HG02870 (cell line): ENCODE results near the gene KIAA0232.
"Not testable (repeated sequence)": the region's sequence is repeated elsewhere in the genome, so short reads cannot be mapped to it uniquely, and the experiment has no call there.

Experiments used
- ATAC-seq: cut with Tn5 transposase; IDR thresholded peaks from one replicate; pipeline ENCODE4 v1.9.1; 2021; ENCODE audit warnings: mild to moderate bottlenecking, moderate library complexity; ENCODE audit not compliant: unreplicated experiment

Gene KIAA0232

DNA sequence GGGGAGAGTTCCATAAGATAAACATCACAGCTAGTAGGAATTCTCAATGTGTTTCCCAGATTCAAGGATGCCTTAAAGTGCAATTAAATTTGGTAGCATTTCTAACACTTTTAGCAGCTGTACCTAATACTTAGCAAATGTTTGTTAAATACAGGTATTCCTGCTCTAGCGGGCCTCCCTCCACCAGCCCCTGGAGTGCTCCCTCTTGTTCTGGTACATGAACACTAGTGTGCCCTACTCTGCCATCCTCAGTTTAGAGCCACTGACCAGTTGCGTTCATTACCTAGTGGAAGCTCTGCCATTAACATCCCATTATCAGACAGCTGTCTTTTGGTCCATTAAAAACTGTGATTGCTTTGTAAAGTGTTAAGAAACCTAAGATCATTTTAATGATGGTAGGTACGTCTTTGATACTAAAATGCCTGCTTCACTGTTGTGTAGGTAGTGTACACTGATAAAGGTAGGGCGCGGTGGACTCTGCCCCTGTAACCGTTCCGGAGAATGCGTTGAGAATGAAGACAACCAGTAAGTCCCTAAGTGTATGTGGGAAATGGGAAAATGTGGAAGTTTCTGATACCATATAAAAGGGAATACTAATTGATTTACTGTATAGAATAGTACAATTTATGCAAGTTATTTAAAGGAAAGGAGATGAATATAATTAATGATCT lies 21.7 kb downstream of the KIAA0232 start:
- no peak for ATAC-seq

DNA sequence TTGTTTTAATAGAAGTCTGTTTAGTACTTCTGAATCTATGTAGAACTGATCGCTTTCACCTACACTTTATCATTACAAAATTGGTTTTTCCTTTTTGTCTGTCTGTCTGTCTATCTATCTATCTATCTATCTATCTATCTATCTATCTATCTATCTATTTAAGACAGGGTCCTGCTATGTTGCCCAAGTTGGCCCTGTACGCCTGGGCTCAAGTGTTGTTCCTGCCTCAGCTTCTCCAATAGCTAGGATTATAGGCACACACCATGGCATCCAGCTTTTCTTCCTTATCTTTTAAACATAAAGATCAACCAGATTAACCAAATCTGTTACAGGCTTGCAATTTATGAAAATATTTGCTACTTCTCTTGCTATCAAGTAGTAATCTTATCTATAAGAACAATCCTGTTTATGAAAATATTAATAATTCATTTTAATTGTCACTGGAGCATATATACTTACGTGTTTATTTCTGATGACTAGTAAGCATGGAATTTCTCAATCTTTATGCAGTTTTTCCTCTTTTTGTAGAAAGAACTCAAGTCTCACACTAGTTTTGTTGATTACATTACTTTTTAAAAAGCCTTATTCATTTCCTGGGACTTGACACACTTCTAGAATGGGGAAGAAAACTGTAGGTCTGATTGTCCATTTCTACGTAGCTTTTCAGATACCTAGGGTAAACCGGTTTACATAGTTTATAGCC lies 24.5 kb downstream of the KIAA0232 start:
- ATAC-seq = no peak

DNA sequence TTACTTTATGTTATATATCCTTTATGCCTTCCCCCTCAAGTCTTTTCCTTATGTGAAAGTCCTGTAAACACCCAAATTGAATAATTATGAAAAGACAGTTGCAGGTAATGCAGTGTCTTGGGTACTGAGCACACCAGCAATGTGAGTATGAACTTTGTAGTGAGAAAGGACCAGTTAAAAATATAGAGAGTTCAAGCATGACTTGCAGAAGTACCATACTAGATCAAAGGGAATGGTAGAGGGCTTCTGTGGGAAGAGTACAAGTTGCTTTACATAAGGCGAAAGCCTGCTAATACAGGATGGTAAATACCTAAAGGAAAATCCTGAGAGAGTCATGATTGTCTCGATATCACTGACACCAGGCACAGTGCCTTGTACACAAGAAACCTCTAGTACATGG lies 25.7 kb downstream of the KIAA0232 start:
- no peak for ATAC-seq

DNA sequence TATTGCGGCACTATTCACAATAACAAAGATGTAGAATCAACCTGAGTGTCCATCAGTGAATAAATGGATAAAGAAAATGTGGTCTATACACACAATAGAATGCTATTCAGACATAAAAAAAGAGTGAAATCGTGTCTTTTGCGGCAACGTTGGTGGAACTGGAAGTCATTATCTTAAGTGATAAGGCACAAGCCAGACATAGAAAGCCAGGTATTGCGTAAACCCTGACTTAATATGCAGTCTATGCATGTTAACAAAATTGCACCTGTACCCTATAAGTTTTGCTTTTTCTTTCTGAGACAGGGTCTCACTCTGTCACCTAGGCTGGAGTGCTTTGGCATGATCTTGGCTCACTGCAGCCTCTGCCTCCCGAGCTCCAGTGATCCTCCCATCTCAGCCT lies 28.6 kb downstream of the KIAA0232 start:
- no peak for ATAC-seq

GRCh38 chr4:6812766-6813165 lies 30.2 kb downstream of the KIAA0232 start:
- no peak for ATAC-seq

DNA sequence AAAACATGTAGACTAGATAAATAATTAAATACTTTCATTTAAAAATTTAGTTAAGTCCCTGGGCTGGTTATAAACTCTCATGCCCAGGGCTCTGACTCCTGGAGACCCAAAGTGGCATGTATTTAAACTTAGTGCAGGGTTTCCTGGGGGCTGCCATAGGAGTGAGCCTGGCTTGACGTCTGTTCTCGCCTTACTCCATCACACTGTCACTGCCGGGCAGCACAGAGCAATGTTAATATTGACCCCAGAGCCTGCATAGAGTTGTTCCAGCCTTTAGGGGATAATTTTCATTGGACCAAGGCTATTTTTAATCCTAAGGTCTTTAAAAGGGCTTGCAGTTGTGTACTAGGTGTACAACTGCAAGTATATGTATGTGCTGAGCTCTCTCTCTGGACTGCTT lies 31.2 kb downstream of the KIAA0232 start:
- no peak for ATAC-seq

- no peak for ATAC-seq
Observed at GRCh38 chr4:6815029-6815836, 32.7 kb downstream of the KIAA0232 start.

DNA sequence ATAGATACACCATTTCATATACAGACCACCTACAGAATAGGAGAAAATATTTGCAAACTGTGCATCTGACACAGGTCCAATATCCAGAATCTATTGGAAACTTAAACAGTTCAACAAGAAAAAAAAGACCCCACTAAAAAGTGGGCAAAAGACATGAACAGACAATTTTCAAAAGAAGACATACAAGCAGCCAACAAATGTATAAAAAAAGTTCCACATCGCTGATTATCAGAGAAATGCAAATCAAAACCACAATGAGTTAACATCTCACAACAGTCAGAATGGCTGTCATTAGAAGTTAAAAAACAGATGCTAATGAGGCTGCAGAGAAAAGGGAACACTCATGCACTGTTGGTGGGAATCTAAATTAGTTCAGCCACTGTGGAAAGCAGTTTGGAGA lies 36.8 kb downstream of the KIAA0232 start:
- ATAC-seq = no peak

- no peak for ATAC-seq
Observed at GRCh38 chr4:6820695-6821094, 38.2 kb downstream of the KIAA0232 start.

GRCh38 chr4:6824071-6824470 lies 41.5 kb downstream of the KIAA0232 start:
- no peak for ATAC-seq

DNA sequence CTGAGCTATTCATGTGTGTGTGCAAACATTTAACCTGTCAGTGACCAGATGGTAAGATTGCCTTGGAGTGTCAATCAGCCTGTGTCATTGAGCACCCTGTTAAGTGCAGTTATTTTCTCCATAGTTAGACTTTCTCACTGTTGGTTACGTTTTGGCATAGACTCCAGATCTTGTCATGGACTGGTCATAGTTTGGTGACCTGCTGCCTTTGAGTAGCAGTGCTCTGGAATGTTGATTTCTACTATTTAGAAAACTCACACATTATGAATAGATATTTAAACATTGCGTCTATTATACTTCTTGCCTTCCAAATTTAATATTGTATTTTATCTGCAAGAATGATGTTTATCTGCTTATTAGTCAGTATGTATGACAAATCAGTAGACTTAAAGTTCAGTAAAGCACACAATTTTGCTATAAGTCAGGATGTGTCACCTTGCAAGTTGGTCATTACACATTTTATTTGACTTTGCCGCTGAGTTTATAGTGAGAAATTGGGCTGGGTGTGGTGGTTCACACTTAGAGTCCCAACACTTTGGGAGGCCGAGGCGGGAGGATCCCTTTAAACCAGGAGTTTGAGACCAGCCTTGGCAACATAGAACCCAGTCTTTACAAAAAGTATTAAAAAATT lies 42.4 kb downstream of the KIAA0232 start:
- no peak for ATAC-seq

GRCh38 chr4:6825403-6825802 lies 42.9 kb downstream of the KIAA0232 start:
- ATAC-seq = no peak

DNA sequence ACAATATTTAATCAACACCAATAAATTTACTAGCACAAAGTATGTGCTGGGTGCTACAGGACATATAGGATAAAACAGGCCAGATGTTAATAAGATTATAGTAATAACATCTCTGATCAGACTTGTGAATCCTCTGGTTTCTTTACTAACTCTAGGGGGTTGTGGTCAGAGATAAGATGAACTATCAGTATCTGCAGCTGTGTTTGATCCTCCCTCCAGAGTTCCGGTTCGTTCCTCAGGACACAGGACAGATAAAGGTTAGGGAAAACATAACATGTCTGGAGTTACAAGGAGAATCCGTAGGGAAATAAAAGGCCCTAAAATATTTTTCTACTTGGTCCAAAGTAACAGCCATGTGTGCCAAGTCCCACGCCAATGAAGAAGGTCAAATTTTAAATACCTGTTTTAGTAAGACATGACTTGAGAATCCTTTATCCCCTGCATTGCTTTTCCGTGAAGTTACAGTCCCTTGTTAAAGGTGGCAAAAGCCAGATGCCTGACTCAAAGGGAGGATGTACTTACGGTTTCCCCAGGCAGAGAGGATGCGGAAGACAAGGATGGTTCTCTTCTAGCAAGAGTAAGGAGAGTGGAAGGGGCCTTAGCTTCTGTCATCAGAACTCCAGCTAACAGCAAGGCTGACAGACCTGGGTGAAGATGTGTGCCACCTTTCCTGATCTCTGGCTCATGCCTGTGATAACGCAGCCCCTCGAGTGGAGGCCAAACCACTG lies 44.4 kb downstream of the KIAA0232 start:
- no peak for ATAC-seq

DNA sequence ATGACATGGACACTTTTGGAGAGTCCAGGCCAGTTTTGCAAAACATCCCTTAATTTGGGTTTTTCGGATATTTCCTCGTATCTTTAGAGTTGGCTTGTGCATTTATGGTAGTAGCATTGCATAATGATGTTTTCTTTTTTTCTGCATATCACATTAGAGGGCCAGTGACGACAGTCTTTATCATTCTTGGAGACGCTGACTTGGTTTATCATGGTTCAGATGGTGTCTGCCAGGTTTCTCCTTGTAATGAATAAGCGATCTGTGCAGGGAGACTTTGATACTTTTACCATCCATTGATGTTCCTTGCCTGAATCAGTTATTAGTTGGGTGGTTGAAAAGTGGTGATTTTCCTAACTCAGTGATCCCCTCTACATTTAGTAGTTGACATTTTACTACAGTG lies 46.6 kb downstream of the KIAA0232 start:
- ATAC-seq = no peak

DNA sequence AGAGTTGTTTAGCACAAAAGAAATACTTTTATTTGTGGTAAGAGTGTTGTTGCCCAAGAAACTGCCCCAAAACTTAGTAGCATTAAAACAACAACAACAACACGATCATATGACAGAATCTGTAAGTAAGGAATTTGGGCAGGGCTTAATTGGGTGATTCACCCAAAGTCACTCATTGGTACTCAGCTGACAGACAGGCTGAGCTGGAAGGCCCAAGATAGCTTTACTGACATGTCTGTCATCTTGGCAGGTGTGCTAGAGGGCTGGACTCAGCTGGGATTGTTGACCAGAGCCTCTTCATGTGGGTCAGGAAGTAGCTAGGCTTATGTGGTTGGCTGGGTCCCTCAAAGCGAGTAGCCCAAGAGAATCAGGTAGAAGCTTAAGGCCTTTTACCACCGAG lies 52.3 kb downstream of the KIAA0232 start:
- no peak for ATAC-seq

- ATAC-seq = not testable (repeated sequence)
Observed at GRCh38 chr4:6835616-6836015, 53.1 kb downstream of the KIAA0232 start.

GRCh38 chr4:6837106-6837505 lies 54.6 kb downstream of the KIAA0232 start:
- ATAC-seq = not testable (repeated sequence)

DNA sequence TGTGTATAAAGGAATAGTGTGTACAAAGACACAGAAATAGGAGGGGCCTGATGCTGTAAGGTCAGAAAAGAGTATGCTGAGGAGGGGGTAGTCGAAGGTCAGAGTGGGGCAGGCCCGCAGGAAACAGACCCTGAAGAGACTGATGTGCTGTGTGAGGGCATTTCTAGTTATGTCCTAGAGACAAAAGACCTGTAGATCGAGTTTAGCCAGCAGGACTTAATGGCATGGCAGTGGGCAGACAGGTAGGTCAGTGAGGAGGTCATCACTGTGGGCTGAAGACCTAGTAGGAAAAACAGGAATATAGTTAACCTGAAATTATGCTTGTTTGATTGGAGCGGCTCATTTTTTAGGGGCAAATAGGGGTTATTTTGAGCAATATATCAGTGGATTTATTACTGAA lies 57.1 kb downstream of the KIAA0232 start:
- no peak for ATAC-seq

GRCh38 chr4:6840062-6840976 lies 57.8 kb downstream of the KIAA0232 start:
- no peak for ATAC-seq

GRCh38 chr4:6845027-6845426 lies 62.5 kb downstream of the KIAA0232 start:
- no peak for ATAC-seq
